22Rv1 (cell line): Measurements from ENCODE around the gene CSF3.

Source experiments
- ZFX ChIP-seq: fragments of 450-650 bp; IDR thresholded peaks from 2 replicates; pipeline ENCODE4 v1.6.1; 2017; ENCODE audit warnings: antibody characterized with exemption, borderline replicate concordance
- TF ChIP-seq, protein P1 (sequence below): fragments of 450-650 bp; IDR thresholded peaks from 2 replicates; pipeline ENCODE4 v1.5.1; 2017; ENCODE audit warnings: mild to moderate bottlenecking

DNA sequence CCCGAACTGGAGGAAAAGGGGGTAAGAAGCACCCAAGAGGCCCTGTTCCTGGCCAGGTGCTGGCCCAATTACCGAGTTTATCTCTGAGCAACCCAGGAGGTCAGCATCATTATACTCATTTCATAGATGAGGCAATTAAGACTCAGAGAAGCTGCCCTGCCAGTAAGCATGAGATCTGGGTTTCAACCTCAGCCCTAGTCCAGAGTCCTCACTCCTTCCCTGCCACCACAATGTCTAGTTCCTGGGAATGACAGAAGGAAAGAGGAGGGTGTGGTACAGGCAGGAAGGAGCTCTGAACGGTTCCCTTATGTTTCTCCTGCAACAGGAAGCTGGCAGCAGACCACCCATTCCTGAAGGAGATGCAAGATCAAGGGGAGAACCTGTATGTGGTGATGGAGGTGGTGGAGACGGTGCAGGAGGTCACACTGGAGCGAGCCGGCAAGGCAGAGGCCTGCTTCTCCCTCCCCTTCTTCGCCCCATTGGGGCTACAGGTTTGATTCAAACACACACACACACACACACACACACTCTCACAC, 45.0 kb upstream of the CSF3 start:
- no peak for TF ChIP-seq ZFX
- TF ChIP-seq, protein P1, sequence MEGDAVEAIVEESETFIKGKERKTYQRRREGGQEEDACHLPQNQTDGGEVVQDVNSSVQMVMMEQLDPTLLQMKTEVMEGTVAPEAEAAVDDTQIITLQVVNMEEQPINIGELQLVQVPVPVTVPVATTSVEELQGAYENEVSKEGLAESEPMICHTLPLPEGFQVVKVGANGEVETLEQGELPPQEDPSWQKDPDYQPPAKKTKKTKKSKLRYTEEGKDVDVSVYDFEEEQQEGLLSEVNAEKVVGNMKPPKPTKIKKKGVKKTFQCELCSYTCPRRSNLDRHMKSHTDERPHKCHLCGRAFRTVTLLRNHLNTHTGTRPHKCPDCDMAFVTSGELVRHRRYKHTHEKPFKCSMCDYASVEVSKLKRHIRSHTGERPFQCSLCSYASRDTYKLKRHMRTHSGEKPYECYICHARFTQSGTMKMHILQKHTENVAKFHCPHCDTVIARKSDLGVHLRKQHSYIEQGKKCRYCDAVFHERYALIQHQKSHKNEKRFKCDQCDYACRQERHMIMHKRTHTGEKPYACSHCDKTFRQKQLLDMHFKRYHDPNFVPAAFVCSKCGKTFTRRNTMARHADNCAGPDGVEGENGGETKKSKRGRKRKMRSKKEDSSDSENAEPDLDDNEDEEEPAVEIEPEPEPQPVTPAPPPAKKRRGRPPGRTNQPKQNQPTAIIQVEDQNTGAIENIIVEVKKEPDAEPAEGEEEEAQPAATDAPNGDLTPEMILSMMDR: no peak
